HL-60 (cell line): ENCODE results near the gene GNLY.
"Not testable (repeated sequence)": the region's sequence is repeated elsewhere in the genome, so short reads cannot be mapped to it uniquely, and the experiment has no call there.

Source experiments
- DNase-seq, 2 experiments: peaks; one replicate each; pipeline ENCODE4 v3.0.0-alpha.2; 2010 to 2020; ENCODE audit warnings: low read depth in 1 of 2, low spot score in 1 of 2
- H3K27ac ChIP-seq: fragments of 250-450 bp; sonication (Bioruptor Pico); replicated peaks from 2 replicates; pipeline ENCODE4 v1.5.1; 2020; ENCODE audit warnings: mild to moderate bottlenecking, moderate library complexity
- H3K27me3 ChIP-seq: fragments of 250-450 bp; sonication (Bioruptor Pico); 2 replicates; pipeline ENCODE4 v1.5.1; 2021; ENCODE audit warnings: mild to moderate bottlenecking, moderate library complexity; ENCODE audit not compliant: insufficient read depth, poor library complexity, severe bottlenecking
- H3K4me3 ChIP-seq: replicated peaks from 2 replicates; pipeline ENCODE4 v1.5.1; 2011; ENCODE audit warnings: mild to moderate bottlenecking, control low read depth, low read length; ENCODE audit not compliant: insufficient read depth
- CTCF ChIP-seq: IDR thresholded peaks from one replicate; pipeline ENCODE4 v1.5.1; 2011; ENCODE audit warnings: low read length, control low read depth, inconsistent platforms; ENCODE audit not compliant: insufficient read depth
- GABPA ChIP-seq: IDR thresholded peaks from 2 replicates; pipeline ENCODE4 v1.6.1; 2012; ENCODE audit warnings: low read depth
- POLR2AphosphoS5 ChIP-seq: IDR thresholded peaks from 2 replicates; pipeline ENCODE4 v1.6.1; 2012; ENCODE audit warnings: low read depth
- SPI1 ChIP-seq: IDR thresholded peaks from 2 replicates; pipeline ENCODE4 v1.6.1; 2012; ENCODE audit warnings: low read depth, mild to moderate bottlenecking, borderline replicate concordance
- TF ChIP-seq, protein P1 (sequence below): IDR thresholded peaks from 2 replicates; pipeline ENCODE4 v1.6.1; 2012; ENCODE audit warnings: low read depth; ENCODE audit not compliant: insufficient replicate concordance

The GNLY gene

DNA sequence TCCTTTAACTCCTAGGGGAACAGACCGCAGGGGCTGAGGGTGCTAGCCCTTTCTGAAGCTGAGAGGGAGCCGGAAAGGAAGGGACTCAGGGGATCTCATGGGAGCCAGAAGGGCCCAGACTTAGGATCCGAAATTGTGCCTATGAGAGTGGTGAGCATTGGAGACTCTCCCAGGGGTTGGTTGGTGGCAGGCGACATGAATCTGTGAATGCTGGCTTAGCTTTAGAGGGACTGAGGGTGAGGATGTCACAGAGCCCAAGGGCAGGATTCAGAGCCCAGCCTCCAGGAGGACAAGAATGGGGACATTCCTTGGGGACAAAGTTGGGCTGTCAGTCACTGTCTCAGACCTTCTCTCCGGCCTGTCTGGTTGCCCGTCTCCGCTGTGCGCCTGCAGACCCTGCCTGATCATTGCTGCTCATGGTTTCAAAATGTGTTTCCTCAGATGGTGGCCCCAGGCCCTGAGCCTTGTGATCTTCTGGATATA is 17.5 kb downstream of the GNLY start:
- DNase-seq = peak in 1 of 2 experiments; percentile 45
- TF ChIP-seq, protein P1, sequence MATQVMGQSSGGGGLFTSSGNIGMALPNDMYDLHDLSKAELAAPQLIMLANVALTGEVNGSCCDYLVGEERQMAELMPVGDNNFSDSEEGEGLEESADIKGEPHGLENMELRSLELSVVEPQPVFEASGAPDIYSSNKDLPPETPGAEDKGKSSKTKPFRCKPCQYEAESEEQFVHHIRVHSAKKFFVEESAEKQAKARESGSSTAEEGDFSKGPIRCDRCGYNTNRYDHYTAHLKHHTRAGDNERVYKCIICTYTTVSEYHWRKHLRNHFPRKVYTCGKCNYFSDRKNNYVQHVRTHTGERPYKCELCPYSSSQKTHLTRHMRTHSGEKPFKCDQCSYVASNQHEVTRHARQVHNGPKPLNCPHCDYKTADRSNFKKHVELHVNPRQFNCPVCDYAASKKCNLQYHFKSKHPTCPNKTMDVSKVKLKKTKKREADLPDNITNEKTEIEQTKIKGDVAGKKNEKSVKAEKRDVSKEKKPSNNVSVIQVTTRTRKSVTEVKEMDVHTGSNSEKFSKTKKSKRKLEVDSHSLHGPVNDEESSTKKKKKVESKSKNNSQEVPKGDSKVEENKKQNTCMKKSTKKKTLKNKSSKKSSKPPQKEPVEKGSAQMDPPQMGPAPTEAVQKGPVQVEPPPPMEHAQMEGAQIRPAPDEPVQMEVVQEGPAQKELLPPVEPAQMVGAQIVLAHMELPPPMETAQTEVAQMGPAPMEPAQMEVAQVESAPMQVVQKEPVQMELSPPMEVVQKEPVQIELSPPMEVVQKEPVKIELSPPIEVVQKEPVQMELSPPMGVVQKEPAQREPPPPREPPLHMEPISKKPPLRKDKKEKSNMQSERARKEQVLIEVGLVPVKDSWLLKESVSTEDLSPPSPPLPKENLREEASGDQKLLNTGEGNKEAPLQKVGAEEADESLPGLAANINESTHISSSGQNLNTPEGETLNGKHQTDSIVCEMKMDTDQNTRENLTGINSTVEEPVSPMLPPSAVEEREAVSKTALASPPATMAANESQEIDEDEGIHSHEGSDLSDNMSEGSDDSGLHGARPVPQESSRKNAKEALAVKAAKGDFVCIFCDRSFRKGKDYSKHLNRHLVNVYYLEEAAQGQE = no peak
- no peak for TF ChIP-seq GABPA
- no peak for TF ChIP-seq POLR2AphosphoS5
- no peak for TF ChIP-seq SPI1
- no peak for TF ChIP-seq CTCF
- H3K27ac ChIP-seq = peak overlapping the region; percentile 91
- no peak overlapping the region for H3K4me3 ChIP-seq
- no peaks in the 10 kb centered on the region for H3K27me3 ChIP-seq

DNA sequence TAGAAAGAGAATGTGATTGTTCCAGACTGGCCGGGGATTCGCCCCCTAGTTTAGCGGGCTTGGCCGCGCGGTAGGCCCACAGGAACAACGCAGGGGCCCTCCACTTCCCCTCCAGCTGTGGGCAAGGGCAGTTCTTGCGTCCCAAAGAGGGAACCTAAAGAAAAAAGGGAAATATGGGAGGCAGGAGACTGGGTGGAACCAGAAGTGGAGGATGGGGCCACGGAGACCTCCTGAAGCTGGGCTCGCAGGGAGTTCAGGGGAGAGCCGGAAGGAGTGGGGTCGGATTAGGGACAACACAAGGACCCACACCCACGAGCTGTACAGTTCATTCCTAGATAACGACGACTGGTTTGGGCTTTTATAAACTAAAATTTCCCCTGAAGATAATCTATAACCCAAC is 18.2 kb downstream of the GNLY start:
- peak in 1 of 2 experiments; percentile 87 for DNase-seq
- peak overlapping the region; percentile 91 for H3K27ac ChIP-seq
- H3K4me3 ChIP-seq = no peak overlapping the region
- TF ChIP-seq POLR2AphosphoS5 (peak; percentile 89), GABPA (no peak), CTCF (no peak), SPI1 (peak; percentile 95)
- no peaks in the 10 kb centered on the region for H3K27me3 ChIP-seq

GRCh38 chr2:85712849-85713612 is 18.9 kb downstream of the GNLY start:
- H3K27me3 ChIP-seq = no peaks in the 10 kb centered on the region
- no peak for DNase-seq
- peak overlapping the region; percentile 91 for H3K27ac ChIP-seq
- TF ChIP-seq GABPA (no peak), POLR2AphosphoS5 (no peak), CTCF (no peak)
- TF ChIP-seq, protein P1 = no peak
- no peak overlapping the region for H3K4me3 ChIP-seq

DNA sequence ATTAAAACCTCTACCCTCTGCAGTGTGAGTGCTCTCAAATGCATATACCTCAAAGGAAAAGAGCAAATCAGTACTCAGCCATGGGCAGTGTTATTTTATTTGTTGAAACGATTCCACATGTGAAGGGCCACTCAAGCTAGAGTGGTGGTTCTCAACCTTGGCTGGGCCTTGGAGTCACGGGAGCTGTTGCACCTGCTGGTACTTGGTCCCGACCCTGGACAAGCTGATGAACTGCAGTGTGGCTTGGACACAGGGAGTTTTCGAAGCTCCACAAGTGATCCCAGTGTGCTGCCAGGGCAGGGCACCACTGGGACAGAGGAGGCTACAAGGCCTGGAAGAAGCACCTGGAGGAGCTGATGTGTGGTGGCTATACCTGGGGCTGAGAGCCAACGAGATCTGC is 19.7 kb downstream of the GNLY start:
- H3K27me3 ChIP-seq = no peaks in the 10 kb centered on the region
- TF ChIP-seq SPI1 = no peak
- H3K4me3 ChIP-seq = no peak overlapping the region
- no peak for DNase-seq
- peak overlapping the region; percentile 91 for H3K27ac ChIP-seq

DNA sequence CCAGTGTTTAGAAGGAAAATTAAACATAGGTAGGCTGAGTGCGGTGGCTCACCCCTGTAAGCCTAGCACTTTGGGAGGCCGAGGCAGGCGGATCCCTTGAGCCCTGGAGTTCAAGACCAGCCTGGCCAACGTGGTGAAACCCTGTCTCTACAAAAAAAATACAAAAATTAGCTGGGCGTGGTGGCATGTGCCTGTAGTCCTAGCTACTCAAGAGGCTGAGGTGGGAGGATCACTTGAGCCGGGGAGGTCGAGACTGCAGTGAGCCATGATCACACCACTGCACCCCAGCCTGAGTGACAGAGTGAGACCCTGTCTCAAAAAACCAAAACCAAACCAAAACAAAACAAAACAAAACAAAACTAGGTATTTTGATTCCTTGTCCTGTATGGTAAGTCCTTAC is 20.3 kb downstream of the GNLY start:
- H3K4me3 ChIP-seq, H3K27me3 ChIP-seq, DNase-seq: not testable (repeated sequence)
- H3K27ac ChIP-seq = peak overlapping the region; percentile 91
